Cardiac muscle cell (in vitro differentiated cells and primary cell): ENCODE measurements around the gene RTL10. TPM values are rescaled to one million over a fixed set of nuclear protein-coding genes. Genes with fewer than 3 reads are reported as not detected.

Source experiments
- DNase-seq, 2 donors: peaks; one replicate each; pipeline versions ENCODE4 v3.0.0 to v3.0.0-alpha.2; 2010 to 2017; ENCODE audit warnings: low read depth in 1 of 2, low spot score in 1 of 2
- H3K27ac ChIP-seq: fragments of 200-600 bp; sonication (generic); 2 replicates; pipeline ENCODE4 v1.5.1; 2016
- H3K27me3 ChIP-seq: fragments of 200-600 bp; sonication (generic); 2 replicates; pipeline ENCODE4 v1.6.0; 2016; ENCODE audit warnings: control low read depth
- H3K36me3 ChIP-seq: fragments of 200-600 bp; sonication (generic); 2 replicates; pipeline ENCODE4 v1.5.1; 2016; ENCODE audit warnings: control low read depth
- H3K4me1 ChIP-seq: fragments of 200-600 bp; sonication (generic); 2 replicates; pipeline ENCODE4 v1.8.1; 2017; ENCODE audit warnings: low read depth, mild to moderate bottlenecking, mixed run types
- H3K4me3 ChIP-seq: fragments of 200-600 bp; sonication (generic); 2 replicates; pipeline ENCODE4 v1.5.1; 2016; ENCODE audit warnings: mild to moderate bottlenecking
- H3K9me3 ChIP-seq: fragments of 200-600 bp; sonication (generic); 2 replicates; pipeline ENCODE4 v1.5.1; 2017; ENCODE audit warnings: low read depth, mild to moderate bottlenecking, control low read depth
- CTCF ChIP-seq: IDR thresholded peaks from 2 replicates; pipeline ENCODE4 v1.5.1; 2012; ENCODE audit warnings: low read depth, mild to moderate bottlenecking, low read length
- polyA plus RNA-seq: library from polyadenylated mRNA; unstranded; fragments of >200 nt; fragmentation: Nextera tagmentation; extraction: Ambion mirVana; gene quantifications from 2 replicates; pipeline ENCODE4 v1.2.1, GENCODE V29; 2016
- total RNA-seq: library from RNA; depleted of rRNA; stranded (reverse); fragments of >200 nt; gene quantifications from 2 replicates; pipeline ENCODE4 v1.2.3, GENCODE V29; 2016

Gene RTL10
- total and polyA plus RNA-seq, 2 experiments from 2014 or later = 11.9 to 20.9 TPM

- H3K27ac ChIP-seq = no peak overlapping the region
These were observed 28.0 kb upstream of the RTL10 start for GRCh38 chr22:19882446-19883381.

GRCh38 chr22:19880786-19881569, 26.3 kb upstream of the RTL10 start:
- Histone ChIP-seq H3K4me3 (no peak overlapping the region), H3K36me3 (no peaks in the 10 kb centered on the region), H3K27ac (no peak overlapping the region), H3K4me1 (no peaks in the 10 kb centered on the region), H3K27me3 (no peaks in the 10 kb centered on the region), H3K9me3 (no peaks in the 10 kb centered on the region)
- no peak for TF ChIP-seq CTCF
- DNase-seq = peak; percentile 56 to 96

More at GRCh38 chr22:19882446-19883381, 28.0 kb upstream of the RTL10 start:
- H3K4me3 ChIP-seq = no peak overlapping the region
- no peak for DNase-seq
- H3K4me1 ChIP-seq = no peaks in the 10 kb centered on the region
- no peak for TF ChIP-seq CTCF
- H3K9me3 ChIP-seq = no peaks in the 10 kb centered on the region
- no peaks in the 10 kb centered on the region for H3K36me3 ChIP-seq
- no peaks in the 10 kb centered on the region for H3K27me3 ChIP-seq

DNA sequence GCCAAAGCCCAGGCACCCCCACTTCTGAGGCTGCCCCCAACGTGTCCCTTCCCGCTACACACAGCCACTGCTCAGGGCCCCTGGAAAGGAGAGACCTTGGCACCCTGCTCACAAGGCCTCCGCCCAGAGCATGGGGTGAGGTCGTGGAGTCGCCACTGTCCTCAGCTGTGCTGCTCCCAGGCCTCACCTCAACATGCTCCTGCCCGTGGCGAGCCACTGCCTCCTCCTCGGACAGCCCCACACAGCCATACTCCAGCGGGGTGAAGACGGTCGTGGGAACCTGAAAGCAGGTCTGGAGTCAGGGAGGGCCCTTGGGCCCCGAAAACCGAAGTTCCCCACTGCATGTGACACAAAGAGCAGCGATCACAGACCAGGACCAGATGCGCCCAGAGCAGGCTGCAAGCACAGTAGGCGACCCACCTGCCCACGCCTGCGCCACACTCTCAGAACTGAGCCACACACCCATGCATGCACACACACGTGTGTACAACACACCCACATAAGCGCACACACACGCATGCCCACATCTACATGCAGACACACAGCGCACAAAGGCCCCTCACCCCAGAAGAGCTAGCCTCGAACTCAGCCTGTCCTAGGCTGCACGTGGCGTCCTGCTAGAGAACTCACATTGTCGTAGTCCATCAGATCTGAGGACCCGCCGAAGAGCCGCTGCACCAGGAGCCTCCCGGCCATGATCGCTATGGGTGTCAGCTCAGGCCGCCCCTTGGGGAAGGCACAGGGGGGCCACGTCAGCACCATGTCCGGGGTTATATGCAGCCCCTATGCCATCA, 25.5 kb upstream of the RTL10 start:
- Histone ChIP-seq H3K27me3 (no peaks in the 10 kb centered on the region), H3K4me1 (peaks cover 2% of the 10 kb centered on the region), H3K4me3 (no peak overlapping the region), H3K27ac (no peak overlapping the region), H3K36me3 (no peaks in the 10 kb centered on the region), H3K9me3 (no peaks in the 10 kb centered on the region)
- no peak for DNase-seq
- TF ChIP-seq CTCF = no peak

DNA sequence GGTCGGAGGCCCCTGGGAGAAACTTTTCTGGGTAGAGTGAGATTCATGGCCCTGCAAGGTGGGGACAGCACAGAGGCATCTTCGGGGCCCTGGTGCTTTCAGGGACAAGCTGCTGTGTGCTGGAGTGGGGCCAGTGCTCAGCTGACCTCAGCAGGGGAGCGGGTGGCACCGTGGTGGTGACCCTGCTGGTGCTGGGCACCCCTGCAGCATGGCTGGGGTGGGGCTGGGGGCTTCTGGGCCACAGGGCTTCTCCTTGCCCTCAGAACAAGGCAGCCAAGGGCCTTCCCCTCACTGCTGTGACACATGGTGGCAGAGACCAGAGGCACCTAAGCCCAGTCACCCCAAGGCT, 24.9 kb upstream of the RTL10 start:
- H3K9me3 ChIP-seq = no peaks in the 10 kb centered on the region
- DNase-seq = no peak
- H3K4me1 ChIP-seq = peaks cover 8% of the 10 kb centered on the region
- no peak overlapping the region for H3K4me3 ChIP-seq
- TF ChIP-seq CTCF = no peak
- no peaks in the 10 kb centered on the region for H3K27me3 ChIP-seq
- H3K27ac ChIP-seq = no peak overlapping the region
- no peaks in the 10 kb centered on the region for H3K36me3 ChIP-seq

- H3K27me3 ChIP-seq = no peaks in the 10 kb centered on the region
- H3K4me1 ChIP-seq = peaks cover 12% of the 10 kb centered on the region
- H3K36me3 ChIP-seq = no peaks in the 10 kb centered on the region
- no peak for TF ChIP-seq CTCF
- no peaks in the 10 kb centered on the region for H3K9me3 ChIP-seq
- no peak overlapping the region for H3K4me3 ChIP-seq
- no peak for DNase-seq
- no peak overlapping the region for H3K27ac ChIP-seq
These were observed 24.5 kb upstream of the RTL10 start for GRCh38 chr22:19879246-19879570.
